NCI-H748 (cell line): ENCODE data around the gene SH3PXD2B.

Source experiments
- DNase-seq: peaks from one replicate; lab custom pipeline; 2025; ENCODE audit not compliant: unreplicated experiment; lab: John Stamatoyannopoulos, UW

Gene SH3PXD2B

DNA sequence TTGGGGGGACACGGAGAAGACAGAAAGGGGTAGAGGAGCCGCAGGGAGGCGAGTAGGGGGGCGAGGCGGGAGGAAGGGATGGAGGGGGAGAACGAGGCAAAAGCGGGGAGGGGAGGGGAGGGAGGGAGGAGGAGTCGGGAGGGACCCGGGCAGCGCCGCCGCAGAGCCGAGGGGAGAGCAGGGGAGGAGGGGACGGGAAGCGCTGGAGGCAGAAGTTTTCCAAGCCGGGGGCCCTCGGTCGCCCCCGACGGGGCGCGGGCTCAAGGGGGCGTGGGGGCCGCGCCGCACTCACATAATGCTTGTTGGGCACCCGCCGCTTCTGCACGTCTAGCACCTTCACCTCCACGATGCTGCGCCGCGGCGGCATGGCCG is 353 bp downstream of the SH3PXD2B start:
- DNase-seq = peak; percentile 71

DNA sequence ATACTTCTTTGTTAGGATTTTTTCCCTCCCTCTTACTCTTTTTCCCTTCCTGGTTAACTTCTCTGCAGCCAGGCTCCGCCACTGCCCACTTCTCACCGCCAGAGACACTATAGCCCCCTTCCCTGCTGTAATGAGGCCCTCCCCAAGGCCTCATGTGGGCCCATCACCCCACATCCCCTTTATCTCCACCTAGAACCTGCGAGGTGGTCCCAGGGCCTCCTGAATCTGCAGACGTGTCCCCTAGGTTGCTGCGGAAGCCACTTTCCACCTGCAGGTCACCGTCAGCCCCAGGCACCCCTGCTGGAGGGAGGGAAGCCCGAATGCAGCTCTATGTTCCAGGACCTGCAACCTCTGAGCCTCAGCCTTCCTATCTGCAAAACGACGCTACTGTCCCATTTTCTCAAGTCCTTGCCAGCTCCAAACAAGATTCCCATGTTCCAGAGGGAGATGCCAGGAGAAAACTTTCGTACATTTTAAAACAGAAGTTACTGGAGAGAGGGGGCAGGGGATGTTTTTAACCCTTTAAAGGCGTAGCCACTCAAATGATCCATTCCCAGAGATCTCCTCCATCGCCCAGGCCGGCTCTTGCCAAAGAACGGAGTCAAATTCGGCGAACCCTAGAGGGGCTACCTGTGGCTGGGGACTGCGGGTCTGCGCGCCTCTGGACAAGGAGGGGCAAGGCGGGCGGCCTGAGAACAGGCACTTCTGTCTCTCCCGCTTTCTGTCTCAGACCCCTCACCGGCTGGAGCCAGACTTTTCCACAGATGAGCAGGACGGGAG is 929 bp downstream of the SH3PXD2B start:
- peak; percentile 77 for DNase-seq

DNA sequence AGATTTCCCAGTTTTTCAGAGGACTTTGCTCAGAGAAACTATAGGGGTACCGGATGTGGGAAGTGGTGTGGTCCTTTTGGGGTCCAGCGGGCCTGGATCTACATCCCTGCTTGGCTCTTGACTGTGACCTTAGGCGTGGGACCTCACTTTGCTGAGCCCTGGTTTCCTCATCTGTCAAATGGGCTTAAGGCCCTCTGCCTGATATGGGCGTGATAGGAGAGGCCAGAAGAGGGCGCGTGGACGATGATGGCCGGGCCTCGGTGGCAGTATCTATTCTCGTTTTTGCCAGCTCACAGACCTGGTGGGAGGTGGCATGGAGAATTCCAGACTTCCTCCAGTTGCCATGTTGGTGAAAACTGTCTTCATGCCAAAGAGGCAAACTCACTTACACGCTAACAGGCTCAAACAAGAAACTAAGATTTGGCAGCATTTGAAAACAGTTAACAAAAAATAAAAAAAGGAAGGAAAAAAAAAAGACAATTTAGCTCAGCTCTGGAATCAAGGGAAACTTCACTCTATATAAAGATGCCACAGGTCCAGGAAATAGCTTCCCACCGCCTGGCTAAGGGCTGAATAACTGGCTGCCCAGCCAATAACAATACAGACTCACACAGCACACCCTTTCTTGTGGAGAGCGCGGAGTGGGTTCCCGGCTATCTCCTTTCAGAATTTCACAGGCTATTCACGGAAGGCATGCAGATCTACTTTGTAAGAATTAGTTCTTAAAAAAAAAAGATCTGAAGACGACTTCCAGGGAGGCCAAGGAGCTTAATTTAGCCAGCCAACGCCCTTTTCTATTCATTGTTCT is 1.7 kb downstream of the SH3PXD2B start:
- DNase-seq = peak; percentile 57

DNA sequence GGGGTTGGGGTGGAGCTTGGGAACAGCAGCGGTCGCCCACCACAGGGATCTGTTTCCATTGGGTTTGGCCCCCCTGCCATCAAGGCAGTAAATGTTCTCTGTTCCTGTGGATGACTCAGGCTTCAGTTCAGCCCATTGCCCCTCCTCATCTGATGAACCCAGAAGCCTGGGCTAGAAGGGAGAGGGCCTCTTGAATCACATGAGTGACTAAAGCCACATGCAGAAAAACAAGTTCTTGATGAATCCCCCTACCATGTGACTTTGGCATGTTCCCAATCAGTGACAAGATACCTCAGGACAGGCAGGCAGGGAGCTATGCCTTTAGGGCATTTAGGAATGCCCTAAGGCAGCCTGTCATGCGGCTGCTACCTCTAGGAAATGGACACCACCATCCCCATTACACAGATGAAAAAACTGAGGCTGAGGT is 2.5 kb downstream of the SH3PXD2B start:
- no peak for DNase-seq

DNA sequence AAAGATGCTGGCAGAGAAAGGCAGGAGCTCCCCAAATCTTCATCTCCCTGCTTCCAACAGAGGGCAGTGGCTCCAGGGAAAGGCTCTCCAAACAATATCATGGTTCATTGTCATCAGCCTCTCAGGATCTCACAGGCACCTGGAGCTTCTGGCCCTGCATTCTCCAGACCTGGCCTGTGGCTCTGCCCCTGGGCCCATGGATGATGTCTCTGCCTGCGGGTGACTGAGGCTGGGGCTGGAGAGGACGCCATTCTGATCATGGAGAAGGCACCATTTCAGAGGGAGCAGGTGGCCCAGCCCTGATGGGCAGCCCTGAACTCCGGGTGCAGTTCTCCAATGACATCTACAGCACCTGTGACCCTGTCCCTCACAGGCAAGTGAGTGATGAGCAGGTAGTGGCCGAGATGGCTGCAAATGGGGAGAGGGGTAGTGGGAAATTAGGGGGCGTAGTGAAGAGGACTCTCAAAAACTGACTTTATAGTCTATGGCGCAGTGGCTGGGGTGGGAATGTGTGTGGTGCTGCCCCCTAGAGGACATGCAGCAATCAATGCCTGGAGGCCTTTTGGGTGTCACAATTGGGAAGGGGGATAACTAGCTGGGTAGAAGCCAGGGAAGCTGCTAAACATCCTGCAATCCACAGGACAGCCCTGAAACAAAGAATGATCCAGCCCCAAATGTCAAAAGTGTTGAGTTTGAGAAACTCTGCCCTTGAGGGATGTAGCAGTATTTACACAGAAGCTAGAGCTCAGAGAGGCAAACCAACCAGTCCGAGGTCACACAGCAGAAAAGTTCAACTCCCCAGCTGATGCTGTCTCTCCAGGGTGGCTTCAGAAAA is 3.2 kb downstream of the SH3PXD2B start:
- DNase-seq = peak; percentile 30

DNA sequence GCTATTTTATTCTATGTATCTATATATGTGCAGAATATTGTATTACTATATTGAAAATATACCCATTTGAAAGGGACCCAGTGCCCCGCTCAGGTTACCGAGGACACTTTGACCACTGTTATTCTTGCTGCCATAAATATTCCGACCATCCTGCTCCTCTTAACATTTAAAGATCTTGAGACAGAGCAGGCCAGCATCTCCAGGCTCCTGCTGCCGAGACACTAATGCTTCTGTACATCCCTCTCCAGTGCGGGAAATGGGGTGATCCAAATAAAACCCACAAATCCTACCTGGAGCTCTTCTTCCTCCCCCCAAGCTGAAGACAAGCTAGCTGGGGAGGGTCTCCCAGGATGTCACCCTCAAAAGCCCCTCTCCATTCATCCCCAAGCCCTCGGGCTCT is 3.9 kb downstream of the SH3PXD2B start:
- DNase-seq = no peak

DNA sequence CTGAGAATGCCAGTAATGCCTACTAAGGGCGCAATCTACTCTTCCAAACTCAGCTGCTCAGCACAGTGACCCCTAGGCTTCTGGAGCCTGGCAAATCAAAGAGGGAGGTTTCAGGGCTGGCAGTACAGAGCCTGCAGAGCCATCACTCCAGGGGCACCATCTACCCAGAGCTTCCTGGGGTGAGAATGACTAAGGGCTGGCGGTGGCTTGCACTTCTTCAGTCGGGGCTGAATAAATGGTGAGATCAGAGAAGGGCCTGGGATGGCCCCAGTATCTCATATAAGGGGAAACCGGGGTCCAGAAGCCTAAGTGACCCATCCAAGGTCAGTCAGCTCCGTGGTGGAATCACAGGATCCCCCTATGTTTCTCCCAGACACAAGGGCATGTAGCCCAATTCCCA is 5.3 kb downstream of the SH3PXD2B start:
- no peak for DNase-seq

DNA sequence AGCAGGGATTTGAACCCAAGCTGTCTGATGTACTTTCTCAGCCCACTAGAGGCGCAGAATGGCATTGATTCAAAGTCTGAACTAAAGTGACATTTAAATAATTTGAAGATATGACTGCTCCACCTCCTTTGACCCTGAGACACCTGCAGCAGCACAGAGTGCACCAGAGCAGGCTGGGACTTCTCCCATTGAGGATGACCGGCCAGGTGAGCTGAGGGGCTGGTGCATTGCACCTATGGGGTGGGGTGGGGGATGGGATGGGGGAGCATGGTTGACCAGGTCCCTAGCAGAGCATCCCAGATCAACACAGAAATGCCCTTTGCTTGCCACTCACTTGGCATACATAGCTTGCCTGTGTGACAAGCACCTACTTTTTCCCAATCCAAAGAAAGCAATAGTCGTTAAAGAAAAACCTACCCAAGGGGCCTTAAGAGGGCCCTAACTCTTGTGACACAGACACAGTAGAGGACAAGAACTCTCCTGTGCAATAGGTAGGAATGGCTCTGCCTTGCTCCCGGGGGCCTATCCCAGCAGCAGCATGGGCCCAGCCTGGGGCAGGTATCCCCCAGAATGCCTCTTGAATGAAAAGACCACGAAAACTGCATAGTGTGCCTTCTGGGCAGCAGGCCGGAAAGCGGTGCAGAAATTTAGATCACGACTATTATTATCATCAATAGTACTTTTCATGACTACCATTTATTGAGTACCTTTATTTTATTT is 6.5 kb downstream of the SH3PXD2B start:
- DNase-seq = no peak

DNA sequence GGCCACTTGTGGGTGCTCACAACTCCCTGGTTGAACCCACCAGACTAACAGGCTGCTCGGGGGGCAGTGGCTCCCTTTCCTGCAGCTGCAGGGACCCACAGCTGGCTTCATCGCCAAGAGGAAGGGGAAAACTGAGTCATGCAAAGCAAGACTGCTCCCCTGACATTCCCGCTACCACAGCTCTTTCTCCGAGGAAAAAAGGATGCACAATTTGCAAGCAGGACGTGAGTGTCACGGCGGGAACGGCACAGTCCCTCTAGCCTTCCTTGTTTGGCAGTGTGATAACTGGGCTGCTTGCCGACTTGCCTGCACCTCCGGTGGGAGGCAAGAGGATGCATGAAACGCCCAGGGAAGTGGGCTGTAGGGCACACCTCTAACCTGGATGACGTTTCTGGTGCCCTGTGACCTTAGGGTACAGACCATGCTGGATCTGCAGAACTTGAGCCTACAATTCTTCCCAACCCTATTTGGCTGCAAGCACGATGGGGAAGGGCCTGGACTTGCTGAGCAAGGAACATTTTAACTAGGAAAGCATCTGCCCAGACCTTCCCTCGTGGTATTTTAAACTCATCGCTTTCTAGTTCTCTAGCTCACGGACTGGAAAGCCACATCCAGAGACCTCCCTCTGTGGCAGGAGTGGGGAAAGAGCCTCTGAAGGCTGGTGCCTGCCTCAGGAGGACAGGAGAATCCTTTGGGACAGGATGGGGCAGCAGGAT is 7.8 kb downstream of the SH3PXD2B start:
- DNase-seq = no peak

DNA sequence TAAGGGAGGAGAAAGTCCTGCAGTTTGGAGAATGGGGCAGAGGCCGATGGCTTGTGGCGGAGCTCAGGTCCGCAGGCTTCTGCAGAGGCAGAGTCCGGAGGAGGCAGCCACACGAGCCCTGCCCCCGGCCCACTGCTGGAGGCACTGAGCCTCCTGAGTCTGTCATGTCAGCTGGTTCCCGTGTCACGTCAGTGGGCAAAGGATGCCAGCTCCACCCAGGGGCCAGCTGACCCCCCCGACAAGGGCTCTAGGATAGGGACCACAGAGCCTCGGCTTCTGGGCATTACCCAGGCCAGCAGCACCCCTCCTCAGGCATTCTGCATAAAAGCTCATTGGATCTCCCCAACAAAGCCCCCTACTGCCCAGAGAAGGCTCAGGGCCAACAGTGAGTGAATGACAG is 8.5 kb downstream of the SH3PXD2B start:
- DNase-seq = no peak

DNA sequence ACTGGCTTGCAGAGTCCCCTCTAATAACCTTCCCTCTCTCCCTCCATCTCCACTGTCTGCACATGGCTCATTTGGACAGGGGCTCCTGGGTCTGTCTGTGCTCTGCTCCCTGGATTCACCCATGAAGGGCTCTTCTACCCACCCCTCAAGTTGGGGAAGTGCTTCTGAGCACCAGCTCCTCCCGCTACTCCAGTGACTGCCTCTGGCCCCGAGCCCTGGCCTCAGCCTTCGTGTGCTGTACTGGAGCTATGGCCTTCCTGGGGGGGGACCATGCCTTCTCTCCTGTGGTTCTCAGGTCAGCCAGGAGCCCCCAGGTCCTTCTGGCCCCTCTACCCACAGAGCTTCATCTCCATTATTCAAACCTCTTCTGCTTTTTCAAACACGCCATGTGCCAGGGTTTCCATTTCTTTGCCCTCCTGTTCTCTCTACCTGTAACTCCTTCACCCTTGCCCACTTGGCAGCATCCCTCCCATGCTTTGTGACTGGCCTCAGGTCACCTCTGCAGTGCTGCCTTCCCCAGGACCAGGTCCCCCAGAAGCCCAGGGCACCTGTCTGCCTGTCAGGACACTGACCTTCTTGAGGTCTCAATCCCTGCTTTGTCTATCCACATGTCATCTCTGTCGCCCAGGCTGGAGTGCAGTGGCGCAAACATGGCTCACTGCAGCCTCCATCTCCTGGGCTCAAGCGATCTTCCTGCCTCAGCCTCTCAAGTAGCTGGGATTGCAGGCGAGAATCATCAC is 9.5 kb downstream of the SH3PXD2B start:
- no peak for DNase-seq

DNA sequence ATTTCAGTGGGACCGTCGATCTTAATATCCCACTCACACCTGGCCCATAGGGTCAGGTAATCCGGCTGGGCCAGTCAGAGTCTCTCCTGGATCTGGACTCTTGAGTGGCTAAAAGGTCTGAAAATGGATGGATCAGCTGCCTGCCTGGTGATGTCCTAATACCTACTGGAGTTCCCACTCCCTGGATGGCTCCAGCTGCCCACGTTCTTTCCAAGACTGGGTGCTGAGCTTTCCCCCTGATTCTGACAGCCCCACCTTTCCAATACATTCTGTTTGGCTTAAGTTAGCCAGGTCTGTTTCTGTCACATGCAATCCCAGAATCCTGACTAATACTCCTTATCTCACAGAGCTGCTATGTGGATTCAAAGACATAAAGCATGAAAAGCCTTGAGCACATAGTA is 10.2 kb downstream of the SH3PXD2B start:
- no peak for DNase-seq

DNA sequence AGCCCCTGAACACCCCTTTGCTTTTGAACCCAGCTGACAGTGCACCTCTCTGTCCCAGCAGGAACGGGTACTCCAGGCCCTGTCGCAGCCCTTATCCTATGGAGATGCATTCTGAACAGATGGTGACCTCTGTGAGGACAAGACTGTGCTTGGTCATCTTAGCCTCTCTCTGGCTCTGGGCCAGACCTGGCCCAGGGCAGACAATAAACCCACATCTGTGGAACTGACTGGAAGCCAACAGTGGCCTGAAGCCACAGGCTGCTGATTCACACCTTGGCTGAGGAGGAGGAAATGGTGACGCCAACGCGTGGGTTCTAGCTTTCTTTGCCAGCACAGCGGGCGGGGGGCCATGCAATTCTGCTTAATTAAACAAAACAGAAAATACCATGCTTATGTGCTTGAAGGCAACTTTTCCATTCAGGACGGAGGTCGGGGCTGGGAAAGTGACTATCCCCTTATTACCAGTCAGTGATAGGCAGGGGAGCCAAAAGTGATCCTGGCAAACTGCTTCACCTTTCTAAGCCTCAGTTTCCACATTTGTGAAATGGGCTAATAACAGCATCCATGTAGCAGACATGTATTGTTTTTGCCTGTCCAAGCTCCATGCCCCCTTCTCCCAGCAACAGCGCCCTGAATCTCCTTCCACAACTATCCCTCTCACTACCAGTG is 10.8 kb downstream of the SH3PXD2B start:
- peak; percentile 69 for DNase-seq

DNA sequence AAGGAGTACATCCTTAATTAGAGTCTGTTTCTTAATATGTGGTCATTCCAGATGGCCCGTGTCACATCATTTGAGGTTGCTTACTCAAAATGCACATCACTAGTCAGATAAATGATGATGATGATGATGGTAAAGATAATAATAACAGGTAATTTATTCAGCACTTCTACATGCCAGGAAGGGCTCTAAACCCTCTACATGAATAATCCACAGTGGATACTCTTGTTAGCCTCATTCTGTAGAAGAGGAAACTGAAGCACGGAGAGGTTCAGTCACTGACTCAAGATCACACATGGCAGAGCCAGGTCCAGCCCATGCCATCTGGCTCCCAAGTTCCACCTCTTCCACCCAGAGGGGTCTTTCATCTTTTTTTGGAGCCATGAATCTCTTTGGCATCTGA is 11.7 kb downstream of the SH3PXD2B start:
- DNase-seq = no peak

DNA sequence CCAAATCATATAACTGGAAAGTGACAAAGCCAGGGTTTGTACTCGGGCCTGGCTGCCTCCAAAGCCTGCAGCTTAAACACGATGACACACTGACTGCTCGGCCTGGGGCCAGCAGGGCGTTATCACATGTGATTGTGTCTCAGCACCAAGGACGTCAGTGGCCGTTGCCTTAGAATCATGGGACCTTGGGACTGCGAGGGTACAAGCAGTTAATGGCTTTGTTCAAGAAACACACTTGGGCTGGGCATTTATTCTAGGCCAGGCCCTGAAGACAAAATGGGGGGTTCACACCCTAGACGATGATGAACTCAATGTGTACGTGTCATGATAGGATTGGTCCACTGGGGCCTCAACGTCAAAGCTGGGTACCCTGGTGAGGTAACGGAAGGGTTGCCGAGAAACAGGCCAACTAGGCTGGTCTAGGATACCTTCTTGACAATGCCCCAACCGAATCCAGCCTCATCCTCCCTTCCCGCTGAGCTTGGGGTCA is 13.0 kb downstream of the SH3PXD2B start:
- no peak for DNase-seq

DNA sequence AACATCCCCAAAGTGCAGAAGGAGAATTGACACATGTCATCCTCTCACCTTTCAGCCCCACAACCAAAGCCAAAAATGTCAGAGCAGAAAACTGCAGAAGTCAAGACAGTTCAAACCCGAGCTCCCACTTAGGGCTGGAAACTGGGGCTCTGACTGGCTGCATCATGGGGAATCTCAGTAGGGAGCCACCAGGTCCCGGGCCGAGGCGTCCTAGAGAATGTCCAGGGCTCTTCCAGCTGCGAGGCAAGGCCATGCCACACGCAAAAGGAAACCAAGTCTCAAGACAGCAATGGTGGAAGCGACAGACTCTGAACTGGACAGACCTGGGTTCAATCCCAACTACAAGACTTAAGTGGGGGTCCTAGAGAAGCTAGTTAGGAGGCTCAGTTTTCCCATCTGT is 13.8 kb downstream of the SH3PXD2B start:
- no peak for DNase-seq

DNA sequence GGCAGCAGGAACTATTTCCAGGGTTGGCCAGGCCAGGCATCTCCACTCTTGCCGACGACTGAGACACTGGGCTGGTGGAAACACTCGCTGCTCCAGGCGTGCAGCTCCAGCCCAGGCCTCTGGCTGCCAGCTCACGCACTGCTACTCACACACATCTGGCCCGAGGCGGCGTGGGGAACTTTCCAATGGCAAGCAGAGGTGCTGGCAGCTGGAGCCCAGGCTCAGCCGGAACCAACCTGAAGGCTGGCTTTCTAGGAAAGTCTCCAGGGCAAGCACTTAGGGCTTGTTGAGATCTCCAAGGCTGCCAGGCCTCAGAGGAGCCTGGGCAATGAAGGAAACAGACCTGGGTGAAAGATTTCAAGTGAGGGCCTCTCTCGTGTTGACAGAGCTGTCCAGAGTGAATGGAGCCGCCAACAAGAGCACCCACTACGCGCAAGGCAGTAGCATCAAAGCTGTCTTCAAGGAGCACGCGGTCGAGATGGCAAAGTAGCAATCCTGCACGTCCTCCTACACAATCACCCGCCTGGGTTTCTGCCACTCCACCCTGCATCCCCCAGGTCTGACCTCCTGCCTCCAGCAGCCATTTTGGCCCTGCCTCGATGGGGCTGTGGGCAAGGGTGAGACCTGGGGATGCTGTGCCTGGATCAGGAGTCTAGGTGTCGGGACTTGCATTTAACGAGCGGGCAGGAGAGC is 14.4 kb downstream of the SH3PXD2B start:
- DNase-seq = no peak

DNA sequence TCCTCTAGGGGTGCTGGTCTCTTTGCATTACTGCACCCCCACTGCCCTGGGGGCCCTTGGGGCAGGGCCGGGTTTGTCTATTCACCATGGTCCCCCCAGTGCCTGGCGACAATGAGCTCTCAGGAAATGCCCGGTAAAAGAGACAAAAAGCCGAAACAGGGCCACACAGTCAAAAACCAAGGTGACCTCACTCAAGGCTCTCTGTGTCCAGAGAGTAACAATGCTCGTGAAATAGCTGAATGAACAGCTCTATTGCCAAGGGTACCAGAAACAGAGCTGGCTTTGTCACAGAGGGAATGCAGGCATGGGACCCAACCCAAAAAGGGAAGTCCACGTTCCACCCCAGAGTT is 16.0 kb downstream of the SH3PXD2B start:
- DNase-seq = no peak
